Measurements from ENCODE around the gene FURIN.
"Not testable (repeated sequence)": the region's sequence is repeated elsewhere in the genome, so short reads cannot be mapped to it uniquely, and the experiment has no call there.

FURIN gene

GRCh38 chr15:90892023-90892422 lies 23.6 kb downstream of the FURIN start:
- in situ Hi-C loops (cut with HindIII; ENCODE audit: low pct_ligation_motif_present, low sequenced_read_pairs) = no loop called here
- Histone ChIP-seq H3K36me3 (replicated peaks) (peaks cover 9% of the 10 kb centered on the region), H3K27me3 (replicated peaks) (no peaks in the 10 kb centered on the region), H3K4me3 (ENCODE audit: low read depth, low read length) (no peak overlapping the region), H3K27ac (no peak overlapping the region)
- DNase-seq = no peak
- TF ChIP-seq, protein P1, sequence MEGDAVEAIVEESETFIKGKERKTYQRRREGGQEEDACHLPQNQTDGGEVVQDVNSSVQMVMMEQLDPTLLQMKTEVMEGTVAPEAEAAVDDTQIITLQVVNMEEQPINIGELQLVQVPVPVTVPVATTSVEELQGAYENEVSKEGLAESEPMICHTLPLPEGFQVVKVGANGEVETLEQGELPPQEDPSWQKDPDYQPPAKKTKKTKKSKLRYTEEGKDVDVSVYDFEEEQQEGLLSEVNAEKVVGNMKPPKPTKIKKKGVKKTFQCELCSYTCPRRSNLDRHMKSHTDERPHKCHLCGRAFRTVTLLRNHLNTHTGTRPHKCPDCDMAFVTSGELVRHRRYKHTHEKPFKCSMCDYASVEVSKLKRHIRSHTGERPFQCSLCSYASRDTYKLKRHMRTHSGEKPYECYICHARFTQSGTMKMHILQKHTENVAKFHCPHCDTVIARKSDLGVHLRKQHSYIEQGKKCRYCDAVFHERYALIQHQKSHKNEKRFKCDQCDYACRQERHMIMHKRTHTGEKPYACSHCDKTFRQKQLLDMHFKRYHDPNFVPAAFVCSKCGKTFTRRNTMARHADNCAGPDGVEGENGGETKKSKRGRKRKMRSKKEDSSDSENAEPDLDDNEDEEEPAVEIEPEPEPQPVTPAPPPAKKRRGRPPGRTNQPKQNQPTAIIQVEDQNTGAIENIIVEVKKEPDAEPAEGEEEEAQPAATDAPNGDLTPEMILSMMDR (IDR thresholded peaks at IDR 0.05; ENCODE audit: low read depth, low read length, missing control alignments) = no peak

DNA sequence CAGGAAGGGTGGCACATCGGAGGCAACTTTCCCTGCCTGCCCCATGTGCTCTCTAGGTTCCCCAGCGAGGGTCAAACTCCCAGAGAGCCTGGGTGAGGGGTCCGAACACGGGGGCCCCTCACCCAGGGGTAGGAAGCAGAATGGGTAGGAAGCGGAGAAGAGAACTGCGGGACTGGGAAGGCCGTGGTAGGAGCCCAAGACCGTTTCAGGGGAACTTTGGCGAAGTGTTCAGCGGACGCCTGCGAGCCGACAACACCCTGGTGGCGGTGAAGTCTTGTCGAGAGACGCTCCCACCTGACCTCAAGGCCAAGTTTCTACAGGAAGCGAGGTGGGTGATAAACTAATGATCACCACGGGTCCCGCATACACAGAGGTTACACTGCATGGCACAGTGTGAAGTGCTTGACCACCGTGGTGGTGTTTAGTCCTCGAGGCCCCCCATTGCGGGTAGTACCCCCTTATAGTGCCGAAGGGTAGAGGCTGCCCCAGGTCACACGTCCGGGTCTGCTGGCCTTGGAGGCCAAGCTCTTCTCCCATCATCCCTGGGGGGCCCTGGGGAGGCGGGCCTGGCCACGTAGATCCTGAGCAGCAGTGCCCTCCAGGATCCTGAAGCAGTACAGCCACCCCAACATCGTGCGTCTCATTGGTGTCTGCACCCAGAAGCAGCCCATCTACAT lies 24.2 kb downstream of the FURIN start:
- Histone ChIP-seq H3K4me3 (ENCODE audit: low read depth, low read length) (no peak overlapping the region), H3K36me3 (replicated peaks) (peaks cover 9% of the 10 kb centered on the region), H3K27ac (no peak overlapping the region), H3K27me3 (replicated peaks) (no peaks in the 10 kb centered on the region)
- DNase-seq = no peak
- TF ChIP-seq, protein P1 (IDR thresholded peaks at IDR 0.05; ENCODE audit: low read depth, low read length, missing control alignments) = no peak
- in situ Hi-C loops (cut with HindIII; ENCODE audit: low pct_ligation_motif_present, low sequenced_read_pairs) = no loop called here

GRCh38 chr15:90893175-90894090 lies 25.0 kb downstream of the FURIN start:
- Histone ChIP-seq H3K36me3 (replicated peaks) (peaks cover 9% of the 10 kb centered on the region), H3K4me3 (ENCODE audit: low read depth, low read length) (no peak overlapping the region), H3K27me3 (replicated peaks) (no peaks in the 10 kb centered on the region), H3K27ac (no peak overlapping the region)
- DNase-seq = no peak
- in situ Hi-C loops (cut with HindIII; ENCODE audit: low pct_ligation_motif_present, low sequenced_read_pairs) = no loop called here
- TF ChIP-seq, protein P1 (IDR thresholded peaks at IDR 0.05; ENCODE audit: low read depth, low read length, missing control alignments) = peak; percentile 23

- in situ Hi-C loops (cut with HindIII; ENCODE audit: low pct_ligation_motif_present, low sequenced_read_pairs) = no loop called here
- Histone ChIP-seq H3K4me3 (ENCODE audit: low read depth, low read length) (no peak overlapping the region), H3K27me3 (replicated peaks) (no peaks in the 10 kb centered on the region), H3K36me3 (replicated peaks) (peaks cover 9% of the 10 kb centered on the region), H3K27ac (no peak overlapping the region)
- TF ChIP-seq, protein P1 (IDR thresholded peaks at IDR 0.05; ENCODE audit: low read depth, low read length, missing control alignments) = peak; percentile 30
- DNase-seq = no peak
These were observed 27.3 kb downstream of the FURIN start for GRCh38 chr15:90895571-90896117.

GRCh38 chr15:90897131-90897655 lies 28.8 kb downstream of the FURIN start:
- H3K27ac ChIP-seq; in situ Hi-C loops (cut with HindIII; ENCODE audit: low pct_ligation_motif_present, low sequenced_read_pairs); H3K4me3 ChIP-seq (ENCODE audit: low read depth, low read length); DNase-seq; H3K27me3 ChIP-seq (replicated peaks); H3K36me3 ChIP-seq (replicated peaks): not testable (repeated sequence)
